GM12874 (cell line): Measurements from ENCODE around the gene ANXA11.

Experiments used
- CTCF ChIP-seq: IDR thresholded peaks from 2 replicates; pipeline ENCODE4 v1.5.1; 2011; ENCODE audit warnings: low read depth, mild to moderate bottlenecking, control low read depth, low read length, moderate library complexity; ENCODE audit not compliant: insufficient read depth

ANXA11 gene

GRCh38 chr10:80152820-80153219, 52.5 kb downstream of the ANXA11 start:
- no peak for TF ChIP-seq CTCF

GRCh38 chr10:80150172-80150571, 55.2 kb downstream of the ANXA11 start:
- TF ChIP-seq CTCF: no peak

GRCh38 chr10:80149123-80149522, 56.2 kb downstream of the ANXA11 start:
- TF ChIP-seq CTCF: no peak

GRCh38 chr10:80148166-80148805, 57.1 kb downstream of the ANXA11 start:
- TF ChIP-seq CTCF: no peak

GRCh38 chr10:80146918-80147317, 58.4 kb downstream of the ANXA11 start:
- no peak for TF ChIP-seq CTCF

GRCh38 chr10:80144696-80145131, 60.6 kb downstream of the ANXA11 start:
- no peak for TF ChIP-seq CTCF

- TF ChIP-seq CTCF: no peak
Measured at GRCh38 chr10:80144067-80144695, 61.2 kb downstream of the ANXA11 start.
